ENCODE measurements around the gene AKT2.

Gene AKT2

GRCh38 chr19:40298026-40298425 lies 12.9 kb upstream of the AKT2 start:
- DNase-seq = no peak

GRCh38 chr19:40294560-40294959 lies 9.4 kb upstream of the AKT2 start:
- DNase-seq = no peak

- no peak for DNase-seq
These were observed 1.9 kb upstream of the AKT2 start for GRCh38 chr19:40286971-40287421.

- DNase-seq = no peak
These were observed 1.3 kb upstream of the AKT2 start for GRCh38 chr19:40286235-40286970.

- peak; percentile 100 for DNase-seq
These were observed 449 bp upstream of the AKT2 start for GRCh38 chr19:40285353-40286234.

GRCh38 chr19:40284251-40284500 lies 969 bp downstream of the AKT2 start:
- no peak for DNase-seq

GRCh38 chr19:40283414-40284250 lies 1.5 kb downstream of the AKT2 start:
- DNase-seq = no peak

GRCh38 chr19:40282920-40283319 lies 2.2 kb downstream of the AKT2 start:
- DNase-seq = peak; percentile 28

GRCh38 chr19:40282209-40282580 lies 3.0 kb downstream of the AKT2 start:
- no peak for DNase-seq

- no peak for DNase-seq
These were observed 3.5 kb downstream of the AKT2 start for GRCh38 chr19:40281381-40282208.

GRCh38 chr19:40280608-40281221 lies 4.4 kb downstream of the AKT2 start:
- no peak for DNase-seq

- no peak for DNase-seq
These were observed 5.2 kb downstream of the AKT2 start for GRCh38 chr19:40279761-40280607.

GRCh38 chr19:40279120-40279551 lies 6.0 kb downstream of the AKT2 start:
- DNase-seq = peak; percentile 57

- DNase-seq = no peak
These were observed 6.6 kb downstream of the AKT2 start for GRCh38 chr19:40278361-40279035.

GRCh38 chr19:40277356-40278059 lies 7.6 kb downstream of the AKT2 start:
- DNase-seq = no peak

- DNase-seq = no peak
These were observed 10.3 kb downstream of the AKT2 start for GRCh38 chr19:40274585-40275544.

- no peak for DNase-seq
These were observed 11.4 kb downstream of the AKT2 start for GRCh38 chr19:40273469-40274360.

Data from fibroblast of skin of right biceps (primary cell).